MCF 10A (cell line): ENCODE results near the gene PRAC1. TPM values are rescaled to one million over a fixed set of nuclear protein-coding genes. Genes with fewer than 3 reads are reported as not detected.

ENCODE experiments used
- BruUV-seq: library from RNA; stranded (reverse); fragments of 400-500 nt; replicated peaks from 2 replicates; lab custom pipeline; 2021; lab: Mats Ljungman, UMichigan
- CTCF ChIA-PET: fragments of 300-600 bp; sonication (Branson Sonifier 250); formaldehyde crosslinking; extraction: SDS; loops from one replicate; lab custom pipeline; 2021; ENCODE audit warnings: antibody characterized with exemption, inconsistent platforms; lab: Yijun Ruan, JAX
- POLR2A ChIA-PET: fragments of 300-600, 350-650 bp; sonication (Branson Sonifier 250); formaldehyde crosslinking; extraction: SDS; loops from one replicate; lab custom pipeline; 2020; ENCODE audit warnings: antibody characterized with exemption, inconsistent platforms; lab: Yijun Ruan, JAX
- DNase-seq: peaks from one replicate; pipeline ENCODE4 v3.0.0-alpha.2; 2018; ENCODE audit not compliant: unreplicated experiment
- H3K27ac Mint-ChIP-seq: one replicate; pipeline ENCODE4 v1.8.0; 2022; ENCODE audit warnings: mild to moderate bottlenecking, low read depth, mixed read lengths; ENCODE audit not compliant: unreplicated experiment
- H3K27me3 Mint-ChIP-seq: one replicate; pipeline ENCODE4 v1.8.0; 2022; ENCODE audit warnings: mixed read lengths; ENCODE audit not compliant: insufficient read depth, unreplicated experiment
- H3K36me3 Mint-ChIP-seq: one replicate; pipeline ENCODE4 v1.8.0; 2022; ENCODE audit warnings: mild to moderate bottlenecking, moderate library complexity, mixed read lengths; ENCODE audit not compliant: insufficient read depth, unreplicated experiment
- H3K4me1 Mint-ChIP-seq: one replicate; pipeline ENCODE4 v1.8.0; 2022; ENCODE audit warnings: mixed read lengths; ENCODE audit not compliant: insufficient read depth, unreplicated experiment
- H3K4me3 Mint-ChIP-seq: one replicate; pipeline ENCODE4 v1.8.0; 2022; ENCODE audit warnings: mild to moderate bottlenecking, moderate library complexity, mixed read lengths; ENCODE audit not compliant: unreplicated experiment
- H3K9me3 Mint-ChIP-seq: one replicate; pipeline ENCODE4 v1.8.0; 2022; ENCODE audit warnings: mixed read lengths; ENCODE audit not compliant: unreplicated experiment
- intact Hi-C: fragments of 100-400 bp; cut with micrococcal nuclease; formaldehyde crosslinking; loops from 2 replicates; pipeline ENCODE4 v1.14.1; 2022
- total RNA-seq: library from RNA; stranded (reverse); gene quantifications from 2 replicates; pipeline ENCODE4 v1.2.3, GENCODE V29; 2022
- TF ChIP-seq, protein P1 (sequence below): fragments of 200-600 bp; IDR thresholded peaks from one replicate; pipeline ENCODE4 v1.8.0; 2022; ENCODE audit warnings: antibody characterized with exemption, mild to moderate bottlenecking; ENCODE audit not compliant: unreplicated experiment

Gene PRAC1
- total RNA-seq, 1 experiment from 2014 or later, result not detected

DNA sequence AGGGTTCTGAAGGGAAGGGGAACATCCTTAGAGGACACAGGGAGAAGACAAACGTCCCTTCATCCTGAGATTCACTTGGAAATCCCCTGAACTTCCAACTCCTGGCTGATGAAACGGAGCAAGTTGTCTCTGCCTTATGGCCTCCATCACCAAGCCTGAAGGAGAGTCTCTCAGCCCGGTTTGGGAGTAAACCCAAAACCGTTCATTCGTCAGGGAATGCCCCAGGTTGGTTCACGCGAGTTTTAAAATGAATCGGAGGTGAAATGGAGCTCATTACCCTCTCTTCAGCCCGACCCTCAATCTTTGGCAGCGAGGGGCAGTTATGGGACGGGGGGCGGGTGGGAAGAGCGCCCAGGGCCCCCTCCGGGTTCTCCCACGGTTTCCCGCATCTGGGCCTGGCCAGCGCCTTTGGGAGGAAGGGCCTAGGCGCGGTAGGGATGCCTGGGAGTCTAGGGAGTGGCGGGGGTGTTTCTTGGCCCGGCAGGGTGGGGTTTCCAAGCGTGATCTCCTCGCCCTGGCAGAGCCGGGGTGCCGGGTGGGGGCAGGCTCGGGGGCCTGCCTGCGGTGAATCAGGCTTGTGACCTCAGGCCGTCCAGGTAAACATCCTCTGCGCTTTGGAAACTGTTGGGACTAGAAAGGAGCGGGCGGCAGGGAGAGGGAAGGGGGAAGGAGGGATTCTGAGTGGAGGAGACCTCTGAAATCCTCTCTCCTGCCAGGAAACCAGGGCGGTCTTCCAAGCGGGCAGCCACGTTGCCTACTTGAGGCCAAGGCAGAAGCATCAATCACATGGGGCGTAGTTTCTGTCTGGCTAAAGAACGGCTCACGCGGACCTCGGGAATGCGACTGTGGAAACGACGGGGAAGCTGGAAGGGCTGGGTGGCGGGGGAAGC lies 30.3 kb upstream of the PRAC1 start:
- Mint-ChIP-seq H3K27me3 (peaks cover 89% of the 10 kb centered on the region), H3K4me3 (no peak overlapping the region), H3K9me3 (no peaks in the 10 kb centered on the region), H3K36me3 (no peaks in the 10 kb centered on the region), H3K4me1 (no peaks in the 10 kb centered on the region), H3K27ac (no peak overlapping the region)
- intact Hi-C loops, result no loop called here
- CTCF ChIA-PET, result interaction anchor here (0.5 kb wide), 1 partner anchor 53 kb away, joined by 3 read pairs; no protein-coding TSS in a partner anchor
- TF ChIP-seq, protein P1, sequence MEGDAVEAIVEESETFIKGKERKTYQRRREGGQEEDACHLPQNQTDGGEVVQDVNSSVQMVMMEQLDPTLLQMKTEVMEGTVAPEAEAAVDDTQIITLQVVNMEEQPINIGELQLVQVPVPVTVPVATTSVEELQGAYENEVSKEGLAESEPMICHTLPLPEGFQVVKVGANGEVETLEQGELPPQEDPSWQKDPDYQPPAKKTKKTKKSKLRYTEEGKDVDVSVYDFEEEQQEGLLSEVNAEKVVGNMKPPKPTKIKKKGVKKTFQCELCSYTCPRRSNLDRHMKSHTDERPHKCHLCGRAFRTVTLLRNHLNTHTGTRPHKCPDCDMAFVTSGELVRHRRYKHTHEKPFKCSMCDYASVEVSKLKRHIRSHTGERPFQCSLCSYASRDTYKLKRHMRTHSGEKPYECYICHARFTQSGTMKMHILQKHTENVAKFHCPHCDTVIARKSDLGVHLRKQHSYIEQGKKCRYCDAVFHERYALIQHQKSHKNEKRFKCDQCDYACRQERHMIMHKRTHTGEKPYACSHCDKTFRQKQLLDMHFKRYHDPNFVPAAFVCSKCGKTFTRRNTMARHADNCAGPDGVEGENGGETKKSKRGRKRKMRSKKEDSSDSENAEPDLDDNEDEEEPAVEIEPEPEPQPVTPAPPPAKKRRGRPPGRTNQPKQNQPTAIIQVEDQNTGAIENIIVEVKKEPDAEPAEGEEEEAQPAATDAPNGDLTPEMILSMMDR, result no peak
- POLR2A ChIA-PET, result no interaction called here
- no TSS peak for BruUV-seq
- no peak for DNase-seq

DNA sequence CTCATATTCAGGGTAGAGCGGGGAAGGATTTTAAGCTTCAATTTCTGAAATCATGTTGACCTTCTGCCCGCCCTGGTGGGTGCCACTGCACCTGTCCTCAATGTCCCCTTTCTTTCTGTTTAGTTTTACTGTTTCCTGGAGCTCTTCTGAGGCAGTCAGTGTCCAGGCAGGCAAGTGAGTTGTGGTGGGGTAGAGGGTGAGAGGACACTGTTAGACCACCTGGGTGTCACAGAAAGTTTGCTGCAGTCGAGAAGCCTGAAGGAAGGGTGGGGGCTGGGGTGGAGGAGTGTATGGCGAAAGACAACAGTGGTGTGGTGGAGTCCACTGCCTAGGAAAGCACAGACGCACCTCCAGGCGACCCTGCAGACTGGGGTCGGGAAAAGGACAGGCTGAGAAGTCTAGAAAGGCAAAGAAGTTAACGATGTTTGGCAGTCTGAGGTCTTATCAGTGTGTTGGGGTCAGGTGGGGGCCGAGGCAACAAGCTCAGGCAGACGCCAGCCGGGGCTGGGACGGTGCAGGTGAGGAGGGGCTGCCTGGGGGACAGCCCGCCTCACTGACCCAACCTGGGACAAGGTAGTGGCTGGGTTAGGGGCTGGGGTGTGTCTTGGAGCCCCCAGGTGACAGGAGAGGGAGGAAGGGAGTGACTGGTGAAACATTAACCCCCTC lies 29.5 kb upstream of the PRAC1 start:
- no peak overlapping the region for H3K27ac Mint-ChIP-seq
- no peak overlapping the region for H3K4me3 Mint-ChIP-seq
- ChIA-PET CTCF (interaction anchor here (0.5 to 1.0 kb wide), 2 partner anchors 38 to 53 kb away, joined by 3 to 5 read pairs; no protein-coding TSS in a partner anchor), POLR2A (no interaction called here)
- no peak for DNase-seq
- TF ChIP-seq, protein P1, result no peak
- H3K36me3 Mint-ChIP-seq, result no peaks in the 10 kb centered on the region
- intact Hi-C loops, result no loop called here
- H3K27me3 Mint-ChIP-seq, result peaks cover 95% of the 10 kb centered on the region
- BruUV-seq, result no TSS peak
- no peaks in the 10 kb centered on the region for H3K4me1 Mint-ChIP-seq
- H3K9me3 Mint-ChIP-seq, result no peaks in the 10 kb centered on the region

DNA sequence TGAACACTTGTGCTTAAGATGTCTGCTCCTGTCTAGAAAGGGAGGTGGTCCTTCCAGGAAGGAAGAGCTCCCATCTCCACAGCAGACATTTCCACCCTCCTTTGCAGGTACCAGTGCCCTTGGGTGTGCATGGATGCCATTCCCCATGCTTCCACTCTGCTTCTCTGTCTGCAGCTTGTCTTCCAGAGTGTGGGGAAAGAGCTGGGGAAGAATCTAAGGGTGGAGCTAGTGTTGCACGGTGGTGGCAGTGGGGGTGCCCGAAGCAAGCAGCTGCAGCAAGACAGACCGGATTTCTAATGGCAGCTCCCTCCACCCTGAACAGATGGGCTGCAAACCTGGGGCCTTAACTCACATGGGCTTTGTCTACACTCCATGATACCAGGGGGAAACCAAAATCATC lies 28.9 kb upstream of the PRAC1 start:
- H3K27me3 Mint-ChIP-seq, result peaks cover 95% of the 10 kb centered on the region
- BruUV-seq, result no TSS peak
- TF ChIP-seq, protein P1, result no peak
- no peak overlapping the region for H3K4me3 Mint-ChIP-seq
- no peaks in the 10 kb centered on the region for H3K36me3 Mint-ChIP-seq
- CTCF ChIA-PET, result interaction anchor here (1.0 kb wide), 1 partner anchor 39 kb away, joined by 5 read pairs; no protein-coding TSS in a partner anchor
- intact Hi-C loops, result no loop called here
- DNase-seq, result no peak
- POLR2A ChIA-PET, result interaction anchor here (1.4 kb wide), 1 partner anchor 61 kb away, joined by 6 read pairs; no protein-coding TSS in a partner anchor
- no peak overlapping the region for H3K27ac Mint-ChIP-seq
- no peaks in the 10 kb centered on the region for H3K4me1 Mint-ChIP-seq
- H3K9me3 Mint-ChIP-seq, result no peaks in the 10 kb centered on the region
